Smooth muscle cell (in vitro differentiated cells): ENCODE data around the gene ARL15. TPM values are rescaled to one million over a fixed set of nuclear protein-coding genes. Genes with fewer than 3 reads are reported as not detected.

Experiments
- DNase-seq: peaks from one replicate; lab custom pipeline; 2025; ENCODE audit not compliant: unreplicated experiment; lab: John Stamatoyannopoulos, UW
- H2AFZ ChIP-seq: fragments of 200-600 bp; sonication (generic); 2 replicates; pipeline ENCODE4 v1.6.0; 2016; ENCODE audit warnings: antibody characterized with exemption, low read depth, mild to moderate bottlenecking
- H3F3A ChIP-seq: fragments of 200-600 bp; sonication (generic); 2 replicates; pipeline ENCODE4 v1.6.0; 2017; ENCODE audit warnings: antibody characterized with exemption, low read depth
- H3K27ac ChIP-seq: fragments of 200-600 bp; sonication (generic); 2 replicates; pipeline ENCODE4 v1.5.1; 2016; ENCODE audit warnings: low read depth, mild to moderate bottlenecking
- H3K27me3 ChIP-seq: fragments of 200-600 bp; sonication (generic); 2 replicates; pipeline ENCODE4 v1.6.1; 2016; ENCODE audit warnings: low read depth, mild to moderate bottlenecking
- H3K36me3 ChIP-seq: fragments of 200-600 bp; sonication (generic); 2 replicates; pipeline ENCODE4 v1.5.1; 2016; ENCODE audit warnings: low read depth
- H3K4me1 ChIP-seq: fragments of 200-600 bp; sonication (generic); 2 replicates; pipeline ENCODE4 v1.5.1; 2016; ENCODE audit warnings: low read depth
- H3K4me2 ChIP-seq: fragments of 200-600 bp; sonication (generic); 2 replicates; pipeline ENCODE4 v1.6.0; 2016; ENCODE audit warnings: mild to moderate bottlenecking
- H3K4me3 ChIP-seq: fragments of 200-600 bp; sonication (generic); 2 replicates; pipeline ENCODE4 v1.5.1; 2016; ENCODE audit warnings: mild to moderate bottlenecking
- H3K79me2 ChIP-seq: fragments of 200-600 bp; sonication (generic); 2 replicates; pipeline ENCODE4 v1.6.0; 2016; ENCODE audit warnings: low read depth, mild to moderate bottlenecking
- H3K9ac ChIP-seq: fragments of 200-600 bp; sonication (generic); 2 replicates; pipeline ENCODE4 v1.6.0; 2016; ENCODE audit warnings: low read depth
- H3K9me3 ChIP-seq: fragments of 200-600 bp; sonication (generic); replicated peaks from 2 replicates; pipeline ENCODE4 v1.5.1; 2016; ENCODE audit warnings: low read depth
- H4K20me1 ChIP-seq: fragments of 200-600 bp; sonication (generic); 2 replicates; pipeline ENCODE4 v1.6.0; 2016; ENCODE audit warnings: low read depth
- WGBS: methylation state at CpG from one replicate; pipeline ENCODE4 v1.1.7; 2016; ENCODE audit warnings: low lambda C conversion rate; 5-methylcytosine and 5-hydroxymethylcytosine counted together
- polyA plus RNA-seq: library from polyadenylated mRNA; unstranded; fragments of >200 nt; fragmentation: Nextera tagmentation; extraction: Ambion mirVana; gene quantifications from 2 replicates; pipeline ENCODE4 v1.2.1, GENCODE V29; 2016
- total RNA-seq: library from RNA; depleted of rRNA; stranded (reverse); fragments of >200 nt; gene quantifications from 2 replicates; pipeline ENCODE4 v1.2.3, GENCODE V29; 2014
- TF ChIP-seq, protein P1 (sequence below): fragments of 200-600 bp; sonication (generic); IDR thresholded peaks from 2 replicates; pipeline ENCODE4 v1.5.1; 2017; ENCODE audit warnings: borderline replicate concordance, mild to moderate bottlenecking, antibody characterized with exemption; ENCODE audit not compliant: insufficient read depth, poor library complexity, severe bottlenecking

Gene ARL15
- total and polyA plus RNA-seq, 2 experiments from 2014 or later: 9.8 to 51.1 TPM

DNA sequence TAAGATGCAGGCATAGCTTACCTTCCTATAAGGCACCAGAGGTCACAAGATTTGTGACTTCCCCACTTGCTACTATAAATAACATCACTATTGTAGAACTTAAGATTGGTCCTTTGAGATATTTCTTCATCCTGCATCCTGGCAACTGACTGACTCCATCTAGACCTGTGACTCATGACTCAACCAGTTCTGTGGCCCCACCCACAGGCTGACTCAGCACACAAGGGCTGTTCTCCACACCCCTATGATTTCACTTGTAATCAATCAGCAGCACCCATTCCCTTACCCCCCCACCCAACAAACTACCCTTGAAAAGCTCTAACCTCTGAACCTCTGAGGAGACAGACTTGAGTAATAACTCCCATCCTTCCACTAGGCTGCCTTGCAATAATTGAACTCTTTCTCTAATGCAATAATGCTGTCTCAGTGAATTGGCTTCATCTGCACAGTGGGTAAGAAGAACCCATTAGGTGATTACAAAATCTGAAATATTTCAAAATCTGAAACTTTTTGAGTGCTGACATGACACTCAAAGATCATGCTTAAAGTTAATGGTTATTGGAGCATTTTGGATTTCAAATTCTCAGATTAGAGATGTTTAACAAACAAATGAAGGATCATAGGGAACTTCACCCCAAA, 296.7 kb downstream of the ARL15 start:
- Histone ChIP-seq H3K4me2 (no peak overlapping the region), H3K36me3 (no peaks in the 10 kb centered on the region), H3F3A (no peaks in the 10 kb centered on the region), H3K27me3 (no peaks in the 10 kb centered on the region), H3K9me3 (no peaks in the 10 kb centered on the region), H4K20me1 (no peaks in the 10 kb centered on the region), H3K4me3 (no peak overlapping the region), H3K4me1 (peaks cover 40% of the 10 kb centered on the region), H3K27ac (no peak overlapping the region), H2AFZ (no peak overlapping the region), H3K9ac (no peak overlapping the region), H3K79me2 (no peaks in the 10 kb centered on the region)
- TF ChIP-seq, protein P1, sequence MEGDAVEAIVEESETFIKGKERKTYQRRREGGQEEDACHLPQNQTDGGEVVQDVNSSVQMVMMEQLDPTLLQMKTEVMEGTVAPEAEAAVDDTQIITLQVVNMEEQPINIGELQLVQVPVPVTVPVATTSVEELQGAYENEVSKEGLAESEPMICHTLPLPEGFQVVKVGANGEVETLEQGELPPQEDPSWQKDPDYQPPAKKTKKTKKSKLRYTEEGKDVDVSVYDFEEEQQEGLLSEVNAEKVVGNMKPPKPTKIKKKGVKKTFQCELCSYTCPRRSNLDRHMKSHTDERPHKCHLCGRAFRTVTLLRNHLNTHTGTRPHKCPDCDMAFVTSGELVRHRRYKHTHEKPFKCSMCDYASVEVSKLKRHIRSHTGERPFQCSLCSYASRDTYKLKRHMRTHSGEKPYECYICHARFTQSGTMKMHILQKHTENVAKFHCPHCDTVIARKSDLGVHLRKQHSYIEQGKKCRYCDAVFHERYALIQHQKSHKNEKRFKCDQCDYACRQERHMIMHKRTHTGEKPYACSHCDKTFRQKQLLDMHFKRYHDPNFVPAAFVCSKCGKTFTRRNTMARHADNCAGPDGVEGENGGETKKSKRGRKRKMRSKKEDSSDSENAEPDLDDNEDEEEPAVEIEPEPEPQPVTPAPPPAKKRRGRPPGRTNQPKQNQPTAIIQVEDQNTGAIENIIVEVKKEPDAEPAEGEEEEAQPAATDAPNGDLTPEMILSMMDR: no peak
- DNase-seq: no peak

DNA sequence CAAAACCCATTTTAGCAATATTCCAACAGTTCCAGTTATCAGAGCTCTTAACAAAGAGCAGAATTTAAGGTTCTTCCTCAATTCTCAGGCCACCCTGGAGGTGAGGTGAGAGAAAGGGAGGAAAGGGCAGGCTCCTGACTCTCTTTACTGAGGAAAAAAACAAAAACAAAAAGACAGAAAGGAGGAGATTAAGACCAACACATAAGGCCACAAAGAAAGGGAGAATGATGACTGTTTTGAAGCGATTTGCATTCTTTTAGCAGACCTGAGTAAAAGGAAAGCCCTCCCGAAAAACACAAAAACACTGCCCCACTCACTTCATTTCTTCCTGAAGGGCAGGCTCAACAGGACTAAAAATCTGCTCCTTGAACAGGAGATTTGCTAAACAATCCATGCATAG, 300.5 kb downstream of the ARL15 start:
- Histone ChIP-seq H2AFZ (no peak overlapping the region), H3K9ac (no peak overlapping the region), H3K4me3 (no peak overlapping the region), H3K36me3 (no peaks in the 10 kb centered on the region), H3K4me2 (no peak overlapping the region), H3K4me1 (peaks cover 34% of the 10 kb centered on the region), H3K27ac (no peak overlapping the region), H3K9me3 (no peaks in the 10 kb centered on the region), H3K79me2 (no peaks in the 10 kb centered on the region), H4K20me1 (no peaks in the 10 kb centered on the region), H3K27me3 (no peaks in the 10 kb centered on the region), H3F3A (no peaks in the 10 kb centered on the region)
- WGBS: 48% methylated on average over 2 of the region's 2 CpGs
- no peak for DNase-seq
- TF ChIP-seq, protein P1: no peak

DNA sequence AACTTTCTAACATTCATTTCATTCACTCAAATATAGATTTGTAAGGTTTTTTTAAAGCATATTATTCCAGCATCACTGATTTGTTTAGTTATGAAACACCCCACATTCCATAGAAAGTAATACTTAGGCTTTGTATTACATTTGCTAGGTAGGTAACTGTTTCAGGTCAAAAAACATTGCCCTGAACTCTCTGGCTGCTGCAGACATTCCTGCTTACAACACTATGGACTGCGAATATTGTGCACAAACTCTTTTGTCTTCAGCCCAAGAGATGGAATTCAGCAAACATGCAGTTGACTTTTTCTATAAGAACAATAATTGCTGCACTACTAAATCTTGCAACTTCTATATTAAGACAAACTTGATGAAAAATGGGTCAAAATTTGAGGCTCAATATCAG, 301.0 kb downstream of the ARL15 start:
- H3K9ac ChIP-seq: no peak overlapping the region
- no peaks in the 10 kb centered on the region for H4K20me1 ChIP-seq
- no peaks in the 10 kb centered on the region for H3K79me2 ChIP-seq
- no peak overlapping the region for H3K4me3 ChIP-seq
- WGBS: 30% methylated on average over 1 of the region's 1 CpG
- no peaks in the 10 kb centered on the region for H3K27me3 ChIP-seq
- H3K27ac ChIP-seq: no peak overlapping the region
- no peaks in the 10 kb centered on the region for H3K36me3 ChIP-seq
- H3K4me1 ChIP-seq: peaks cover 34% of the 10 kb centered on the region
- TF ChIP-seq, protein P1: no peak
- no peaks in the 10 kb centered on the region for H3K9me3 ChIP-seq
- no peak overlapping the region for H2AFZ ChIP-seq
- DNase-seq: no peak
- no peak overlapping the region for H3K4me2 ChIP-seq
- H3F3A ChIP-seq: no peaks in the 10 kb centered on the region
